HUES48 (cell line): Measurements from ENCODE around the gene CHIT1.

Experiments
- H3K27ac ChIP-seq: one replicate; pipeline ENCODE4 v1.7.0; 2013; ENCODE audit warnings: low read depth, low read length, inconsistent platforms
- H3K27me3 ChIP-seq: 2 replicates; pipeline ENCODE4 v1.6.1; 2013; ENCODE audit warnings: mild to moderate bottlenecking, low read length; ENCODE audit not compliant: control insufficient read depth, insufficient read depth
- H3K36me3 ChIP-seq: 2 replicates; pipeline ENCODE4 v1.6.1; 2013; ENCODE audit warnings: low read length; ENCODE audit not compliant: control insufficient read depth, insufficient read depth
- H3K4me1 ChIP-seq: 2 replicates; pipeline ENCODE4 v1.6.1; 2013; ENCODE audit warnings: mild to moderate bottlenecking, low read length; ENCODE audit not compliant: control insufficient read depth, insufficient read depth
- H3K4me3 ChIP-seq: 2 replicates; pipeline ENCODE4 v1.5.1; 2013; ENCODE audit warnings: mild to moderate bottlenecking, low read depth, low read length
- H3K9ac ChIP-seq: 2 replicates; pipeline ENCODE4 v1.6.1; 2013; ENCODE audit warnings: mild to moderate bottlenecking, low read depth, low read length, moderate library complexity
- H3K9me3 ChIP-seq: 2 replicates; pipeline ENCODE4 v1.6.1; 2013; ENCODE audit warnings: low read length; ENCODE audit not compliant: control insufficient read depth, insufficient read depth

Gene CHIT1

GRCh38 chr1:203216274-203217138, 13.0 kb downstream of the CHIT1 start:
- H3K4me1 ChIP-seq, result peaks cover 15% of the 10 kb centered on the region; the same call in 1 of the 2 replicates
- no peaks in the 10 kb centered on the region; the same call in 1 of the 2 replicates for H3K27me3 ChIP-seq
- peak overlapping the region; percentile 8 for H3K27ac ChIP-seq
- H3K9me3 ChIP-seq, result no peaks in the 10 kb centered on the region
- H3K36me3 ChIP-seq, result no peaks in the 10 kb centered on the region
- H3K4me3 ChIP-seq, result peak overlapping the region; percentile 34; the same call in 1 of the 2 replicates
- H3K9ac ChIP-seq, result no peak overlapping the region

DNA sequence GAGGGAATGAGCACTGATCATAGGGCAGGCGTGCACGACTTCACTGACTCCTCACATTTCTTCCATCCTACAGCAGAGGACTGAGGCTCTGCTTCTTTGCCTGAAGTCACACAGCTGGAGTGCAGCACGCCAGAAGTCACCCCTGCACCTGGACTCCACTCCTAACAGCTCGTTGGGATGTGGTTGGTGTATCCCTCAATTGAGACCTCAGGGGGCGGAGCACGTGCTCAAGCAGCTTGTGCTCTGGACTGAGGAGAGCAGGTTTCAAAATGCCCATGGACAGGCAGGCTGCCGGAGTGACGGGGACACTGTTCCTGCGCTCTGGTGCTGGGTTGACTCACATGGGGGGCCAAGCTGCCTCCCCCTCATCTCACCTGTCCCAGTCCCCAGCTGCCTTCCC, 13.9 kb downstream of the CHIT1 start:
- H3K4me1 ChIP-seq, result peaks cover 15% of the 10 kb centered on the region; the same call in 1 of the 2 replicates
- H3K27me3 ChIP-seq, result no peaks in the 10 kb centered on the region; the same call in 1 of the 2 replicates
- H3K27ac ChIP-seq, result no peak overlapping the region
- H3K9me3 ChIP-seq, result no peaks in the 10 kb centered on the region
- H3K9ac ChIP-seq, result no peak overlapping the region
- H3K4me3 ChIP-seq, result no peak overlapping the region
- no peaks in the 10 kb centered on the region for H3K36me3 ChIP-seq

DNA sequence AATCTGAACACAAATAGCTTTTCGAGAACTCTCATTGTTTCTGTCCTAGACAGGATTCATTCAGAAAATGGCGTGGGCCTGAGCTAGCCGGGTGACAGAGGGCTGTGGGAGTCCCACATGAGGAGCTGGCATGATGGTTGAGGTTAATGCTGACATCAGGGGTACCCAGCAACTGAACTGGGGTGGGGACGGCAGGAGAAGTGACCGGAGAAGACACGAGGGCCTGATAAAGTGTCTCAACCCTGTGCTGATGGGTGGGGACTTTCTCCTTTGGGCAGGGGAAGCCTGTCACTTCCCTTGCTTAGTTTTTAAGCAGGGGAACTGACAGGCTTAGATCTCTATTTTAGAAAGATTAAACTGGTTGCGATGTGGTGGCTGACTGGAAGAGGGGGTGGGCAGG, 14.6 kb downstream of the CHIT1 start:
- no peaks in the 10 kb centered on the region for H3K36me3 ChIP-seq
- H3K9ac ChIP-seq, result no peak overlapping the region
- H3K27me3 ChIP-seq, result no peaks in the 10 kb centered on the region; the same call in 1 of the 2 replicates
- H3K9me3 ChIP-seq, result no peaks in the 10 kb centered on the region
- peaks cover 15% of the 10 kb centered on the region; the same call in 1 of the 2 replicates for H3K4me1 ChIP-seq
- H3K4me3 ChIP-seq, result no peak overlapping the region
- H3K27ac ChIP-seq, result no peak overlapping the region

- H3K4me3 ChIP-seq, result no peak overlapping the region
- H3K9me3 ChIP-seq, result no peaks in the 10 kb centered on the region
- H3K9ac ChIP-seq, result no peak overlapping the region
- no peaks in the 10 kb centered on the region; the same call in 1 of the 2 replicates for H3K27me3 ChIP-seq
- no peaks in the 10 kb centered on the region for H3K36me3 ChIP-seq
- H3K27ac ChIP-seq, result no peak overlapping the region
- H3K4me1 ChIP-seq, result peaks cover 15% of the 10 kb centered on the region; the same call in 1 of the 2 replicates
Observed at GRCh38 chr1:203213126-203213525, 16.3 kb downstream of the CHIT1 start.

DNA sequence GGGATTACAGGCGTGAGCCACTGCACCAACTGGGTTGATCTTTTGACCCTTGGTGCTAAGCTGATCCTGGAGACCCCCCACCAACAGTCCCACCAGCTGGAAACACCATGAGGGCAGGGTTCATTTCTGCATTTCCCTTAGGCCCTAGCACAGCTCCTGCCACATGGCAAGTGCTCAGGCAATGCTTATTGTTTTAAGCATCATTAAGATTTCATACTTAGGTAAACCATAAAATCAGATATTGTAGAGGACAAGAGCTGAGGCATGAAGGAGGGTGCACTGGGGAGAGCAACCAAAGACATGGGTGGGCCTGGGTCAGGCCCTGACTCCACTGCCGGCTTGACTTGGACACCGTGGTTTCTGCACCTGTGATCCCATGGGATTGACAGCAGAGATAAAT, 17.7 kb downstream of the CHIT1 start:
- peaks cover 11% of the 10 kb centered on the region; the same call in 1 of the 2 replicates for H3K4me1 ChIP-seq
- no peak overlapping the region for H3K4me3 ChIP-seq
- no peak overlapping the region for H3K27ac ChIP-seq
- no peaks in the 10 kb centered on the region for H3K27me3 ChIP-seq
- H3K9ac ChIP-seq, result no peak overlapping the region
- no peaks in the 10 kb centered on the region for H3K9me3 ChIP-seq
- no peaks in the 10 kb centered on the region for H3K36me3 ChIP-seq

GRCh38 chr1:203210988-203211387, 18.5 kb downstream of the CHIT1 start:
- H3K9me3 ChIP-seq, result no peaks in the 10 kb centered on the region
- H3K4me1 ChIP-seq, result peaks cover 3% of the 10 kb centered on the region; the same call in 1 of the 2 replicates
- H3K27ac ChIP-seq, result no peak overlapping the region
- no peak overlapping the region for H3K9ac ChIP-seq
- H3K4me3 ChIP-seq, result no peak overlapping the region
- no peaks in the 10 kb centered on the region for H3K36me3 ChIP-seq
- no peaks in the 10 kb centered on the region for H3K27me3 ChIP-seq

GRCh38 chr1:203210350-203210749, 19.1 kb downstream of the CHIT1 start:
- H3K36me3 ChIP-seq, result no peaks in the 10 kb centered on the region
- H3K27ac ChIP-seq, result no peak overlapping the region
- no peak overlapping the region for H3K9ac ChIP-seq

GRCh38 chr1:203208181-203208580, 21.3 kb downstream of the CHIT1 start:
- no peaks in the 10 kb centered on the region for H3K27me3 ChIP-seq
- H3K36me3 ChIP-seq, result no peaks in the 10 kb centered on the region
- H3K27ac ChIP-seq, result no peak overlapping the region
- H3K9ac ChIP-seq, result no peak overlapping the region
- H3K4me3 ChIP-seq, result no peak overlapping the region
- H3K4me1 ChIP-seq, result no peaks in the 10 kb centered on the region
- H3K9me3 ChIP-seq, result no peaks in the 10 kb centered on the region

More at GRCh38 chr1:203210350-203210749, 19.1 kb downstream of the CHIT1 start:
- Histone ChIP-seq H3K27me3 (no peaks in the 10 kb centered on the region), H3K4me1 (no peaks in the 10 kb centered on the region), H3K4me3 (no peak overlapping the region), H3K9me3 (no peaks in the 10 kb centered on the region)

DNA sequence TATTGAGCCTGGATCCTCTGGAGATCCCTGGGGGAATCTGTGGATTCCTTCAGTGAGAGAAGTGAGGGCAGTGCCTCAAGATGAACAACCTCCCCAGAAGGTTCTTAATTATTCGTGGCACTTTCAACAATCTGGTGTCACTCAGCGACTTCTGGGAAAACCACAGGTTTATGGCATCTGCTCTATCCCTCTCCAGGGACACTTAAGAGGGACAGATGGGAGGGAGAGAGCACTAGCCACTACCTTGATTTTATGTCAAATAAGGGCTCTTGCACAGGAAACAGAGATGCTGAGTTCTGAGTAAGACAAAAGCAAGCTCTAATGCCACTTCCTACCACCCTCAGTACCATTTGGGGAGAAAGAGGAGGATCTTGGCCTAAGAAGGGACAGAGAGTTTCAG, 21.7 kb downstream of the CHIT1 start:
- no peaks in the 10 kb centered on the region for H3K4me1 ChIP-seq
- H3K27me3 ChIP-seq, result no peaks in the 10 kb centered on the region
- H3K9ac ChIP-seq, result no peak overlapping the region
- no peak overlapping the region for H3K27ac ChIP-seq
- no peaks in the 10 kb centered on the region for H3K36me3 ChIP-seq
- H3K4me3 ChIP-seq, result no peak overlapping the region
- H3K9me3 ChIP-seq, result no peaks in the 10 kb centered on the region

- H3K4me3 ChIP-seq, result no peak overlapping the region
- H3K36me3 ChIP-seq, result no peaks in the 10 kb centered on the region
- H3K4me1 ChIP-seq, result no peaks in the 10 kb centered on the region
- no peak overlapping the region for H3K27ac ChIP-seq
- no peak overlapping the region for H3K9ac ChIP-seq
- no peaks in the 10 kb centered on the region for H3K27me3 ChIP-seq
- H3K9me3 ChIP-seq, result no peaks in the 10 kb centered on the region
Observed at GRCh38 chr1:203206129-203206687, 23.3 kb downstream of the CHIT1 start.

DNA sequence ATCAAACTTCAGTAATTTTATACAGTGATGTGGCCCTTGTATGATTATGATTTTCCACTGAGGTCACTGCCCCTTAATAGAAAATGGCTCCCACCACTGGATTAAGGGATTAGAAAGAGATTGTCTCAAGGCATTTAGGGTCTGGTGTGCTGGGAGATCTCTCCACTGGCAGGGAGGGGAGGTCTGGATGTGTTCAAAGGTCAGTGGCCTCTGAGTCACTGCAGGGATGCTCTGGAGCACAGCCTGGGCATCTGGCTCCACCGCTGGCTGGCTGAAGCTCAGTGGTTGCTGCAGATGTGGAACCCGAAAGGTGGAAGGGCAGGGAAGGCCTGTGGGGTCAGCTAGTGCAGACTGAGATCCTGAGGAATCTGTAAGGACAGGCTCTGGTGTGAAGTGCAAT, 24.7 kb downstream of the CHIT1 start:
- H3K27ac ChIP-seq, result no peak overlapping the region
- H3K36me3 ChIP-seq, result no peaks in the 10 kb centered on the region
- no peak overlapping the region for H3K9ac ChIP-seq
- no peaks in the 10 kb centered on the region for H3K4me1 ChIP-seq
- no peak overlapping the region for H3K4me3 ChIP-seq
- H3K9me3 ChIP-seq, result no peaks in the 10 kb centered on the region
- H3K27me3 ChIP-seq, result no peaks in the 10 kb centered on the region
